HepG2 (cell line): ENCODE data around the gene NOTUM. TPM values are rescaled to one million over a fixed set of nuclear protein-coding genes. Genes with fewer than 3 reads are reported as not detected.
A peak's percentile ranks its signal among the peaks of the same experiment; 100 is the strongest.

Experiments used
- CREB1 ChIP-seq, 2 experiments: fragments of 450-650 bp in 1 of 2; IDR thresholded peaks; 2 replicates each; pipeline ENCODE4 v1.6.1; 2016 to 2017; ENCODE audit warnings: control low read depth in 1 of 2, mild to moderate bottlenecking in 1 of 2, missing compliant biosample characterization in 1 of 2, missing genetic modification characterization in 1 of 2
- ELF1 ChIP-seq: sonication (generic); formaldehyde crosslinking; IDR thresholded peaks from 2 replicates; pipeline ENCODE4 v1.4.0; 2020; ENCODE audit warnings: missing genetic modification reagents
- FLYWCH1 ChIP-seq: sonication (generic); formaldehyde crosslinking; IDR thresholded peaks from 2 replicates; pipeline ENCODE4 v1.8.1; 2023; ENCODE audit warnings: mild to moderate bottlenecking, missing genetic modification reagents
- FOXC1 ChIP-seq: sonication (generic); formaldehyde crosslinking; IDR thresholded peaks from 2 replicates; pipeline ENCODE4 v1.8.0; 2022; ENCODE audit warnings: mild to moderate bottlenecking, missing genetic modification reagents, borderline replicate concordance
- GLI4 ChIP-seq: sonication (generic); formaldehyde crosslinking; IDR thresholded peaks from 2 replicates; pipeline ENCODE4 v1.5.1; 2020; ENCODE audit warnings: missing genetic modification reagents, mild to moderate bottlenecking, moderate library complexity, borderline replicate concordance
- MBNL3 ChIP-seq: fragments of 250-450 bp; sonication (Bioruptor Pico); conservative IDR thresholded peaks from 2 replicates; pipeline ENCODE4 v1.8.0; 2022; ENCODE audit warnings: mild to moderate bottlenecking, inconsistent platforms
- MEIS2 ChIP-seq: sonication (generic); formaldehyde crosslinking; IDR thresholded peaks from 2 replicates; pipeline ENCODE4 v1.9.0; 2021; ENCODE audit warnings: mild to moderate bottlenecking, missing genetic modification reagents
- MYPOP ChIP-seq: sonication (generic); formaldehyde crosslinking; IDR thresholded peaks from 2 replicates; pipeline ENCODE4 v1.8.1; 2023; ENCODE audit warnings: mild to moderate bottlenecking, moderate library complexity, missing genetic modification reagents
- NCOA5 ChIP-seq: sonication (generic); formaldehyde crosslinking; IDR thresholded peaks from 2 replicates; pipeline ENCODE4 v1.4.0; 2020; ENCODE audit warnings: missing genetic modification reagents
- PLRG1 ChIP-seq: fragments of 450-650 bp; conservative IDR thresholded peaks from 2 replicates; pipeline ENCODE4 v1.6.1; 2016
- PRDM15 ChIP-seq: sonication (generic); formaldehyde crosslinking; IDR thresholded peaks from 2 replicates; pipeline ENCODE4 v1.4.0; 2020; ENCODE audit warnings: missing genetic modification reagents
- RELA ChIP-seq: sonication (generic); formaldehyde crosslinking; IDR thresholded peaks from 2 replicates; pipeline ENCODE4 v1.4.0; 2020; ENCODE audit warnings: missing genetic modification reagents
- SKI ChIP-seq: fragments of 450-650 bp; IDR thresholded peaks from one replicate; pipeline ENCODE4 v1.6.1; 2018; ENCODE audit warnings: mild to moderate bottlenecking; ENCODE audit not compliant: partially characterized antibody
- SP2 ChIP-seq: sonication (generic); formaldehyde crosslinking; IDR thresholded peaks from 2 replicates; pipeline ENCODE4 v1.5.1; 2020; ENCODE audit warnings: mild to moderate bottlenecking, missing genetic modification reagents
- TCF7L2 ChIP-seq: IDR thresholded peaks from 2 replicates; pipeline ENCODE4 v1.6.1; 2011; ENCODE audit warnings: mild to moderate bottlenecking, low read depth, low read length, moderate library complexity
- XRCC5 ChIP-seq: fragments of 200-400 bp; formaldehyde crosslinking; optimal IDR thresholded peaks from 2 replicates; pipeline ENCODE3; 2017; ENCODE audit warnings: mild to moderate bottlenecking, low read length
- ZFP36L2 ChIP-seq: sonication (generic); formaldehyde crosslinking; IDR thresholded peaks from 2 replicates; pipeline ENCODE4 v1.4.0; 2020; ENCODE audit warnings: missing genetic modification reagents
- ZNF383 ChIP-seq: sonication (generic); formaldehyde crosslinking; IDR thresholded peaks from 2 replicates; pipeline ENCODE4 v1.4.0; 2020; ENCODE audit warnings: missing genetic modification reagents, mild to moderate bottlenecking, borderline replicate concordance
- ZNF557 ChIP-seq: sonication (generic); formaldehyde crosslinking; IDR thresholded peaks from 2 replicates; pipeline ENCODE4 v1.4.0; 2020; ENCODE audit warnings: missing genetic modification reagents
- ZNF574 ChIP-seq: sonication (generic); formaldehyde crosslinking; IDR thresholded peaks from 2 replicates; pipeline ENCODE4 v1.4.0; 2020; ENCODE audit warnings: missing genetic modification reagents
- ZNF580 ChIP-seq: IDR thresholded peaks from 2 replicates; pipeline ENCODE4 v1.6.1; 2016; ENCODE audit warnings: low read depth, borderline replicate concordance
- ZNF605 ChIP-seq: sonication (generic); formaldehyde crosslinking; IDR thresholded peaks from 2 replicates; pipeline ENCODE4 v1.8.0; 2022; ENCODE audit warnings: mild to moderate bottlenecking, missing genetic modification reagents
- ZNF7 ChIP-seq: IDR thresholded peaks from 2 replicates; pipeline ENCODE4 v1.6.1; 2016; ENCODE audit warnings: missing biosample characterization, missing genetic modification reagents
- polyA plus RNA-seq, 8 experiments: library from polyadenylated mRNA; depleted of rRNA in 3 of 8; stranded (reverse) in 7 of 8; unstranded in 1 of 8; fragments of >200 nt; fragmentation: Illumina TruSeq in 4 of 8; extraction: Trizol in 4 of 8; gene quantifications; 2 replicates each; pipeline versions ENCODE4 v1.2.1 to v1.2.3, GENCODE V29; 2011 to 2016; ENCODE audit warnings: low read depth in 4 of 8, missing spikeins in 1 of 8, mixed read lengths in 1 of 8; ENCODE audit not compliant: insufficient read depth in 1 of 8
- total RNA-seq, 5 experiments: library from RNA; depleted of rRNA; stranded (reverse); fragments of >200 nt; fragmentation: Illumina TruSeq; extraction: Trizol; gene quantifications; 2 replicates each; pipeline ENCODE4 v1.2.3, GENCODE V29; 2016; ENCODE audit warnings: low read depth in 1 of 5

The NOTUM gene
- total and polyA plus RNA-seq, 2 of the 13 experiments (the other 11 are each of a cell fraction or from before 2014, with no cell fraction given), result 150 to 160 TPM

GRCh38 chr17:81927653-81928543 lies 33.1 kb downstream of the NOTUM start, which contains the start of gene MAFG (continued):
- TF ChIP-seq CREB1 (IDR thresholded peaks at IDR 0.05) (peak; percentile 83), CREB1 (CRISPR knock-in tag; IDR thresholded peaks at IDR 0.05) (no peak), PRDM15 (CRISPR knock-in tag) (peak; percentile 44), ZNF557 (CRISPR knock-in tag) (no peak), SP2 (CRISPR knock-in tag) (no peak; the same call in 1 of the 2 replicates), FLYWCH1 (CRISPR knock-in tag) (no peak), PLRG1 (no peak), GLI4 (CRISPR knock-in tag) (peak; percentile 92), ZNF605 (no peak), NCOA5 (CRISPR knock-in tag) (no peak), ZNF574 (peak; percentile 68), ZNF580 (CRISPR knock-in tag) (peak; percentile 4; the same call in 1 of the 2 replicates), SKI (peak; percentile 83), TCF7L2 (no peak), MYPOP (CRISPR knock-in tag) (peak; percentile 97), ELF1 (CRISPR knock-in tag) (0 out of 2 replicates have a peak, but pooled peaks have one; percentile 16), ZNF383 (peak; percentile 89; the same call in 1 of the 2 replicates), ZFP36L2 (CRISPR knock-in tag) (no peak), MBNL3 (CRISPR knock-in tag) (no peak), XRCC5 (peak; percentile 19), FOXC1 (no peak; the same call in 1 of the 2 replicates), RELA (no peak), MEIS2 (CRISPR knock-in tag) (peak; percentile 68; the same call in 1 of the 2 replicates), ZNF7 (CRISPR knock-in tag) (no peak)
